Measurements from ENCODE around the gene ZKSCAN5. TPM values are rescaled to one million over a fixed set of nuclear protein-coding genes. Genes with fewer than 3 reads are reported as not detected.
"Not testable (repeated sequence)": the region's sequence is repeated elsewhere in the genome, so short reads cannot be mapped to it uniquely, and the experiment has no call there.

The ZKSCAN5 gene
- total and polyA plus RNA-seq, 9 donors: 7.1 to 11.5 (median 9.9) TPM

DNA sequence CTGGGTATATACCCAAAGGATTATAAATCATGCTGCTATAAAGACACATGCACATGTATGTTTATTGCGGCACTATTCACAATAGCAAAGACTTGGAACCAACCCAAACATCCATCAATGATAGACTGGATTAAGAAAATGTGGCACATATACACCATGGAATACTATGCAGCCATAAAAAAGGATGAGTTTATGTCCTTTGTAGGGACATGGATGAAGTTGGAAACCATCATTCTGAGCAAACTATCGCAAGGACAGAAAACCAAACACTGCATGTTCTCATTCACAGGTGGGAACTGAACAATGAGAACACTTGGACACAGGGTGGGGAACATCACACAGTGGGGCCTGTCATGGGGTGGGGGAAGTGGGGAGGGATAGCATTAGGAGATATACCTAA lies 45.1 kb downstream of the ZKSCAN5 start:
- H3K27me3 ChIP-seq (ENCODE audit: control insufficient read depth, insufficient read depth, low read length); H3K27ac ChIP-seq (ENCODE audit: low read length); H3K4me3 ChIP-seq (ENCODE audit: low read length); DNase-seq; H3K4me1 ChIP-seq (ENCODE audit: control insufficient read depth, insufficient read depth, low read length): not testable (repeated sequence)
- Histone ChIP-seq H3K9me3 (replicated peaks; ENCODE audit: control insufficient read depth, low read depth, low read length) (peaks cover 18% of the 10 kb centered on the region), H3K36me3 (ENCODE audit: control insufficient read depth, insufficient read depth, low read length) (peaks cover 19% of the 10 kb centered on the region)
- WGBS (ENCODE audit: insufficient coverage): no CpG with 5 or more reads among the region's 2 CpGs

DNA sequence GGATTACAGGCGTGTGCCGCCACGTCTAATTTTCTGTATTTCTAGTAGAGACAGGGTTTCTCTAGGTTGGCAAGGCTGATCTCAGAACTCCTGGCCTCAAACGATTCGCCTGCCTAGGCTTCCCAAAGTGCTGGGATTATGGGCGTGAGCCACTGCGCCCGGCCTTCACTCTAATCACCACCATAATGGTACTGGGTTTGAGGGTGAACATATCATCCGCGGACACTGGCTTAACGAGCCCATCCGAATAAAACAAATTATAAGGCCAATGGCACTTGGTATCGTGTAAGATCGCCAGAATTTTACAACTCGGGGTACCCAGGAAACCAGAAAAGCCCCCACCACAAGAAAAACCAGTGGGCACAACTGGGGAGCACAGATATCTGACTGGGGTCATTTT lies 46.9 kb downstream of the ZKSCAN5 start:
- Histone ChIP-seq H3K4me3 (ENCODE audit: low read length) (peak overlapping the region; percentile 77), H3K9me3 (replicated peaks; ENCODE audit: control insufficient read depth, low read depth, low read length) (peaks cover 13% of the 10 kb centered on the region), H3K27me3 (ENCODE audit: control insufficient read depth, insufficient read depth, low read length) (no peaks in the 10 kb centered on the region), H3K4me1 (ENCODE audit: control insufficient read depth, insufficient read depth, low read length) (peaks cover 5% of the 10 kb centered on the region), H3K36me3 (ENCODE audit: control insufficient read depth, insufficient read depth, low read length) (peaks cover 28% of the 10 kb centered on the region), H3K27ac (ENCODE audit: low read length) (peak overlapping the region; percentile 79)
- DNase-seq: no peak
- 4% methylated on average over 5 of the region's 15 CpGs for WGBS (ENCODE audit: insufficient coverage)

DNA sequence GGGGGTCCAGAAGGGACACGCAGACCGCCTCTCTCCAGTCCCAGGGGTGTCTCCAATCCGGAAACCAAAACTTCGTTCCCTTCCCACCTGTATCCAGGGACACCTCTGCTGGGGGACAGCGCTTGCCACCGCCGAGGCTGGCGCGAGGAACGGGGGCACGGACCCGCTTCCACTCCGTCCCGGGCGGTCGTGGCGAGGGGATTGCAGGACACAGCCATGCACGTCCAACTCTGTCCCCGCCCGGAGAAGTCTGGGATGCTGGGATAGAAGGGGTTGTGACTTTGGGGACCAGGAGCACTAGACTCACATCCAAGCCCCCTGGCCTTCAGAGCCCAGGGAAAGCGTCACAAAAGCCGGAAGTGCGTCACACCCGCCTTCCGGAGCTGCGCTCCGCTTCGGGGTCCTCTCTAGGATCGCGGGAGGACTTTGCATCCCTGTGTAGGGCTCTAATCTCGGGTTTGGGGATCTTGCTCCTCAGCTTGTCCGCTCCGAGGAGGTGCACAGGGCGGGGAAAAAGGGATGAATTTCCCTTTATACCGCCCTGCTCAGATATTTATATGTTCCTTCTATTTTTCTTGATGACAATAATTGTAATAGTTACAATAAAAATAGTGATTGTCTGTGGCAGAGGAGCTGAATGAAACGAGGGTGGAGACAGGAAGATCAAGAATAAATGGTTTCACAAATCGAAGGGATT lies 47.5 kb downstream of the ZKSCAN5 start, which contains the start of gene FAM200A:
TSS of gene FAM200A (minus strand) at position 348 of the 697 bp plus-strand sequence. CDS start 3,707 bp downstream, outside the sequence.
- 0% methylated on average over 21 of the region's 37 CpGs for WGBS (ENCODE audit: insufficient coverage)
- H3K36me3 ChIP-seq (ENCODE audit: control insufficient read depth, insufficient read depth, low read length): peaks cover 29% of the 10 kb centered on the region
- peak within 1 kb of the TSS; percentile 79 for H3K27ac ChIP-seq (ENCODE audit: low read length)
- H3K27me3 ChIP-seq (ENCODE audit: control insufficient read depth, insufficient read depth, low read length): no peaks in the 10 kb centered on the region
- DNase-seq: peak; percentile 98
- H3K9me3 ChIP-seq (replicated peaks; ENCODE audit: control insufficient read depth, low read depth, low read length): peaks cover 10% of the 10 kb centered on the region
- peak within 1 kb of the TSS; percentile 77 for H3K4me3 ChIP-seq (ENCODE audit: low read length)
- peaks cover 5% of the 10 kb centered on the region for H3K4me1 ChIP-seq (ENCODE audit: control insufficient read depth, insufficient read depth, low read length)

DNA sequence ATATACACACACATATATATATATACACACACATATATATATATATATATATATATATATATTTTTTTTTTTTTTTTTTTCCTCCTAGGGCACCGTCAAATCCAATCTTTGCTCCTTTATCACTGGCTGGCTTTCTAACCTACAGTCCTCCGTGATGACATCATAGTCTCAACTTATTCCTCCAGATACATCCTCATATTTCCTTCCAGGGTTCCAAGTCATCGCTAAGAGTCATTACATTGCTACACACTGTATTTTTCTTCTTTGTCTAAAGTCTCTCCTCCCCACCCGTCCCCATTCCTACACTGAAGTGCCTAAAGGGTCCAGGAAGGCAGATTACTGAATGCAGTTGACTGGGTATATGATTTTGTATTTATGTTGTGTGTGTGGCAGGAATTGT lies 48.6 kb downstream of the ZKSCAN5 start:
- H3K27ac ChIP-seq (ENCODE audit: low read length): no peak overlapping the region
- peaks cover 11% of the 10 kb centered on the region for H3K4me1 ChIP-seq (ENCODE audit: control insufficient read depth, insufficient read depth, low read length)
- H3K4me3 ChIP-seq (ENCODE audit: low read length): no peak overlapping the region
- WGBS (ENCODE audit: insufficient coverage): 89% methylated on average over 2 of the region's 4 CpGs
- no peaks in the 10 kb centered on the region for H3K27me3 ChIP-seq (ENCODE audit: control insufficient read depth, insufficient read depth, low read length)
- DNase-seq: no peak
- peaks cover 29% of the 10 kb centered on the region for H3K36me3 ChIP-seq (ENCODE audit: control insufficient read depth, insufficient read depth, low read length)
- peaks cover 7% of the 10 kb centered on the region for H3K9me3 ChIP-seq (replicated peaks; ENCODE audit: control insufficient read depth, low read depth, low read length)

DNA sequence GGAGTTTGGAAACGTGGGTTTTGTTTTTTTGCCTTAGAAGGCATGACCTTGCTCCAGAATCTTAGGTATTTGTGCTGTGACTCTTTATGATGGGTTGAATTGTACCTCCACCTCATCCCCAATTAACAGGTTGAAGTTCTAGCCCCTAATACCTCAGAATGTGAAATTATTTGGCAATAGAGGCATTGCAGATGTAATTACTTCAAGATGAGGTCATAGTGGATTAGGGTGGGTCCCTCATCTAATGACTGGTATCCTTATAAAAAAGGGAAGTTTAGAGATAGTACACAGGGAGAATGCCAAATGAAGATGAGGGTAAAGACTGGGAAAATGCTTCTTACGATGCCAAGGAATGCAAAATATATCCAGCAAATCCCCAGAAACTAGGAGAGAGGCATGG lies 50.5 kb downstream of the ZKSCAN5 start:
- Histone ChIP-seq H3K4me1 (ENCODE audit: control insufficient read depth, insufficient read depth, low read length) (peaks cover 16% of the 10 kb centered on the region), H3K36me3 (ENCODE audit: control insufficient read depth, insufficient read depth, low read length) (peaks cover 25% of the 10 kb centered on the region), H3K27me3 (ENCODE audit: control insufficient read depth, insufficient read depth, low read length) (no peaks in the 10 kb centered on the region), H3K27ac (ENCODE audit: low read length) (no peak overlapping the region), H3K4me3 (ENCODE audit: low read length) (no peak overlapping the region), H3K9me3 (replicated peaks; ENCODE audit: control insufficient read depth, low read depth, low read length) (peaks cover 2% of the 10 kb centered on the region)
- no peak for DNase-seq
- WGBS (ENCODE audit: insufficient coverage): no CpG with 5 or more reads among the region's 2 CpGs

DNA sequence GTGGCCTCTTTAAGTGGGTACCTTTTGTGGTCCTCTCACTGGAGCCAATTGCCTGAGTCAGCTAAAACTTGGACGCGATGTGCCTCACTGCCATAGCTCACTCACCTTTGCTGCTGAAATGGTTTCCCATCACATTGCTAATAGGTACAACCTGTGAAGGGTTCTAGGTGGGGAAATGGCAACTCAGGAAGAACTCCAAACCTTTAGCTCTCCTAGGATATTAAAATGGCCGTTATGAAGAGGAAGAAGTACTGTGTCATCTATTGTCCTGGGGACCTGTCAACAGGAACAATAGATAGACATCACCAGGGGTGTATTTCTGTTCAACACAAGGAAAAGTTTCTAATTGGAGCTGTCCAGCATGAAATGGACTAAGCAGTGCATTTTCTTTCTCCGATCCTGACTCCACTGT lies 52.7 kb downstream of the ZKSCAN5 start:
- Histone ChIP-seq H3K9me3 (replicated peaks; ENCODE audit: control insufficient read depth, low read depth, low read length) (no peaks in the 10 kb centered on the region), H3K4me1 (ENCODE audit: control insufficient read depth, insufficient read depth, low read length) (peaks cover 15% of the 10 kb centered on the region), H3K4me3 (ENCODE audit: low read length) (peak overlapping the region; percentile 74), H3K36me3 (ENCODE audit: control insufficient read depth, insufficient read depth, low read length) (peaks cover 43% of the 10 kb centered on the region), H3K27me3 (ENCODE audit: control insufficient read depth, insufficient read depth, low read length) (no peaks in the 10 kb centered on the region), H3K27ac (ENCODE audit: low read length) (no peak overlapping the region)
- WGBS (ENCODE audit: insufficient coverage): no CpG with 5 or more reads among the region's 4 CpGs
- DNase-seq: no peak

DNA sequence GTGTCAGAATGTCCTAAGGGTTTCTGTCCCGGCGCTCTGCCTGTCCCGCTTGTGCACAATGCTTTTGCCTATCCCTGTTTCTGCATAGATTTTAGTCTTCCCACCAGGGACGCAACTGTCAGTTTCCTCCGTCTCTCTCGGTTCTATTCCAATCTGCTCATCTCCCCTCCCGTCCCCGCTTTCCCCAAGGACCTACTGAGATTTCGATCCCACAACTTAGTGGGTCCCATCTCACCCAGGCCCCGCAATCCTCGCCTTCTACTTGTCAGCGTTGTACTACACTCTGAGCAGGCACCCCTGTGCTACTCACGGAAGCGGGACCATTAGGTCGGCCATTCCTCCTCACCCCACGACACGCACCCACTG lies 53.5 kb downstream of the ZKSCAN5 start:
- H3K27ac ChIP-seq (ENCODE audit: low read length): peak overlapping the region; percentile 99
- peaks cover 15% of the 10 kb centered on the region for H3K4me1 ChIP-seq (ENCODE audit: control insufficient read depth, insufficient read depth, low read length)
- WGBS (ENCODE audit: insufficient coverage): 0% methylated on average over 13 of the region's 17 CpGs
- H3K4me3 ChIP-seq (ENCODE audit: low read length): peak overlapping the region; percentile 74
- H3K9me3 ChIP-seq (replicated peaks; ENCODE audit: control insufficient read depth, low read depth, low read length): no peaks in the 10 kb centered on the region
- DNase-seq: no peak
- peaks cover 50% of the 10 kb centered on the region for H3K36me3 ChIP-seq (ENCODE audit: control insufficient read depth, insufficient read depth, low read length)
- H3K27me3 ChIP-seq (ENCODE audit: control insufficient read depth, insufficient read depth, low read length): no peaks in the 10 kb centered on the region

DNA sequence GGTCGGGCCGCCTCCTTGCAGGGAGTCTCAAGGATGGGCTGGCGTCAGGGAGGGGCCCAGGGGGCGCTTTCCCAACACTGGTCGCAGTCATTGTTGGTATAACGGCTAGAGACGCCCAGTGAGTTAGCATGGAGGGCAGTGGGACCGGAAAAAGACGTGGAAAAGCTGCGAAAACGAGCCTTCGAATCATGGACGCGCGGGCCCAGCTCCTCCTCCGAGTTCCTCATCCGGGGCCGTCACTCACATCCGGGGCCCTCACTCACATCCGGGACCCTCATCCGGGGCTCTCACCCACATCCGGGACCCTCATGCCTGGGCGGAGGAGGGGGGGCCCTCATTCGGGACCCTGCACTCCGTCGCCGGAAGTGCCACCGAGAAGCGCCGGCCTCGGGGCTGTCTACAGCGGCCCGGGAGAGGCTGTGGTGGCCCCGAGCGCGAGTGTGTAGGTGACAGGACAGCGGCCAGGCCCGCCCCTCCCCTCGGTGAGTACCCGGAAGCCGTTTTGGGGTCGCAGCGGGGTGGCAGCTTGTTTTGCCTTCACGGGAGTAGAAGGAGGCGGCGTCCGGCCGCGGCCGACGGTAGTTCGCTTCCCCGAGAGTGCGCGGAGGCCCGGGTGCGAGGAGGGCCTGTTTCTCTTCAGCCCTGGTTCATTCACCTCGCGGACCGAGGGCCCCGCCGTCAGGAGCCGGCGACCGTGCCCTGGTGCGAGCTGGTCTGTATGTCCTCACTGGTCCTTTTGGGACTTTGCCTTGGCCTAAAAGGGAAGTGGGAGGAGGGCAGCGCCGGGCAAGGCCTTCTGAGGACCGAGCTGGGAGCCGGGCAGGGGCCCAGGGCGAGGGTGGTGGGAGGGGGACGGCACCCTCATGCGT lies 54.1 kb downstream of the ZKSCAN5 start, which contains the start of gene ZNF655:
TSS of gene ZNF655 (plus strand) at position 337 of the 869 bp plus-strand sequence. CDS start 1,918 bp downstream, outside the sequence.
- peaks cover 50% of the 10 kb centered on the region for H3K36me3 ChIP-seq (ENCODE audit: control insufficient read depth, insufficient read depth, low read length)
- H3K9me3 ChIP-seq (replicated peaks; ENCODE audit: control insufficient read depth, low read depth, low read length): no peaks in the 10 kb centered on the region
- peaks cover 15% of the 10 kb centered on the region for H3K4me1 ChIP-seq (ENCODE audit: control insufficient read depth, insufficient read depth, low read length)
- peak; percentile 97 for DNase-seq
- no peaks in the 10 kb centered on the region for H3K27me3 ChIP-seq (ENCODE audit: control insufficient read depth, insufficient read depth, low read length)
- H3K4me3 ChIP-seq (ENCODE audit: low read length): peak within 1 kb of the TSS; percentile 74
- WGBS (ENCODE audit: insufficient coverage): 0% methylated on average over 63 of the region's 73 CpGs
- peak within 1 kb of the TSS; percentile 99 for H3K27ac ChIP-seq (ENCODE audit: low read length)

DNA sequence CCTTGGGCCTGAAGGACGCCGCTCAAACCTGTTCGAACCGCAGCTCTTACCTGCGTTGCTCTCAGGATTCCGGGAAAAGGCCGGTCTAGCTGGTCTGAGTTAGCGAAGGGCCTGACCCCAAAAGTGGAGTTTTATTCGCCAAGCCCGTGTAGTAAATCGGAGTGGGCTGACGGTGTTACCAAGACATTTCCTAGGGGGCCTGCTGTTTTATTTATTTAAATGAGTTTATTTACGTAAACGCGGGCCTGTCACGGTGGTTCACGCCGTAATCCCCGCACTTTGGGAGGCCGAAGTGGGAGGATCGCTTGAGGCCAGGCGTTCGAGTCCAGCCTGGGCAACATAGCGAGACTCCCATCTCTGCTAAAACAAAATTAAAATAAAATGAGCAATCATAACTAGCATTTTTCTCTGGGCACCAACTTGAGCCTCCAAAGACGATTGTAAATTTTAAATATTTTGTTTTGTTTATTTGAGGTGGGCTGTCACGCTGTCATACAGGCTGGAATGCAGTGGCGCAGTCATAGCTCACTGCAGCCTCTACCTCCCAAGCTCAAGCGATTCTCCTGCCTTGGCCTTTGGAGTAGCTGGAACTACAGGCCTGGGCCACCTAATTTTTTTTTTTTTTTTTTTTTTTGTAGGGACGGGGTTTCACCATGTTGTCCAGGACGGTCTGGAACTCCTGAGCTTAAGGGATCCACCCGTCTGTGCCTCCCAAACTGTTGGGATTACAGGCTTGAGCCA lies 54.9 kb downstream of the ZKSCAN5 start:
- DNase-seq: no peak
- peaks cover 15% of the 10 kb centered on the region for H3K4me1 ChIP-seq (ENCODE audit: control insufficient read depth, insufficient read depth, low read length)
- H3K9me3 ChIP-seq (replicated peaks; ENCODE audit: control insufficient read depth, low read depth, low read length): no peaks in the 10 kb centered on the region
- peak overlapping the region; percentile 74 for H3K4me3 ChIP-seq (ENCODE audit: low read length)
- H3K27ac ChIP-seq (ENCODE audit: low read length): peak overlapping the region; percentile 99
- WGBS (ENCODE audit: insufficient coverage): 11% methylated on average over 13 of the region's 31 CpGs
- no peaks in the 10 kb centered on the region for H3K27me3 ChIP-seq (ENCODE audit: control insufficient read depth, insufficient read depth, low read length)
- peaks cover 52% of the 10 kb centered on the region for H3K36me3 ChIP-seq (ENCODE audit: control insufficient read depth, insufficient read depth, low read length)
